ENCODE measurements around the gene CREBL2.
"Not testable (repeated sequence)": the region's sequence is repeated elsewhere in the genome, so short reads cannot be mapped to it uniquely, and the experiment has no call there.

The CREBL2 gene, protein sequence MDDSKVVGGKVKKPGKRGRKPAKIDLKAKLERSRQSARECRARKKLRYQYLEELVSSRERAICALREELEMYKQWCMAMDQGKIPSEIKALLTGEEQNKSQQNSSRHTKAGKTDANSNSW

DNA sequence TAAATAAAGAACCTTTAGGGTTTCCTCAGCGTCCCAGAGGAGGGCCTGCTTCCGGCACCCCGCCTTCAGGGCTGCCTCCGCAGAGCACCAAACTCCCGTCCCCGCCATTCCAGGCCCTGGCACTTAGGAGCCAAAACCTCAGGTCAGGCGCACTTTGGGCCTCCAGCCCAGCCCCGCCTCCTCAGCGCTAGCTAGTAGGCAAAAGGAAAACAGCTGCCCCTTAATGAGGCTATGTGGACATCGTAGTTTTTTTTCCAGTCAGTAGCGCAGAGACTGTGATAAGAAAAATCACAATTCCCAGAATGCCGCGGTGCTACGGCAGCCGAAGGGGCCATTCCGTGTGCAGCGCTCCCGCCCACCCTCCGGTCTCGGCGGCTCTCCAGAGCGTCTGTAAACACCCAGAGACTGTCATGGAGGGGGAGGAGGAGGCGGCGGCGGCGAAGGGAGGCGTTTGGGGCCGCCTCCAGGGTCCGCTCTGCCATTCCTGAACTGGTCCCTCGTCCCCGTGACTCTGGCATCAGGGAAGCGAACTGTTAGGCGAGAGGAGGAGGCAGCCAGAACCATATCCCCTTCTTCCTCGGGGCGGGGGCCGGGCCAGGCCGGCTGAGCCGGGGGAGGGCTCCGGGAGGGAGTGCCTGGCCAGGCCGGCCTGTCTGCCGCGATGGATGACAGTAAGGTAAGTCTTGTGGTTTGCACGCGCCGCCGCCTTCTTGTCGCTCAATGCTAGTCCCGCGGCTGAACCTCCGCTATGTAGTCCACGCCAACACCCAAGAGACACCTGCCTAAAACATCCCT is at the start of gene CREBL2:
CREBL2 (plus strand) TSS at position 365 of the 795 bp plus-strand sequence; CDS start at position 662, 297 bp downstream.
- Histone ChIP-seq H3K9me3 (ENCODE audit: low read depth, low read length) (no peaks in the 10 kb centered on the region), H3K9ac (ENCODE audit: insufficient read length) (peak within 1 kb of the TSS; percentile 99), H3K27ac (peak within 1 kb of the TSS; percentile 98), H3K36me3 (ENCODE audit: insufficient read depth, low read length) (no peaks in the 10 kb centered on the region), H3K4me3 (peak within 1 kb of the TSS; percentile 98)
- TF ChIP-seq EZH2 (IDR thresholded peaks at IDR 0.05), result no peak
- peak; percentile 71 for TF ChIP-seq POLR2AphosphoS5 (IDR thresholded peaks at IDR 0.05; ENCODE audit: borderline replicate concordance, low read depth, low read length)
- TF ChIP-seq FOXP2 (optimal IDR thresholded peaks at IDR 0.05; ENCODE audit: control extremely low read depth, extremely low read length, insufficient read depth), result peak; percentile 84
- DNase-seq (ENCODE audit: low read depth, low spot score), result peak; percentile 75

DNA sequence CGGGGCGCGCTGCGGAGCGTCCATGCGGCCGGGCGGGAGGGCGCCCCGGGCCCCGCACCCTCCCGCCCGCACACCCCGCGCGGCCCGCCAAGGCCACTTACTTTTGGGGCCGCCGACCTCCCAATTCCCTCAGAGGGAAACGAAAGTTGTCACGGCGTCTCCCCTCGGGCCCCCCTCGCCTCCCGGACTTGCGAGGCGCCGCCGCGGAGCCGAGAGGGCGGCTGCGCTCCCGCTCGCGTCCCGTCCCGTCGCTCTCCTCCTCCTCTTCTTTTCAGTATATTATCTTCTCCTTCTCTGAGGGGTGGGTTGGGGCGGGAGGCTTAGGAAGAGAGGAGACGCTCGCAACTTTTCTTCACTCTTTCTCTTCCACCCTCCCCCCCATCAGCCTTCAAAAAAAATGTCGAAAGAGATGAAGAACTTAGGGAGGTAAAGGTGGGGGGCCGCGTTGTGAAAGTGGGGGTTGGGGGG is 49.6 kb upstream of the CREBL2 start:
- TF ChIP-seq EZH2 (IDR thresholded peaks at IDR 0.05) (no peak), POLR2AphosphoS5 (IDR thresholded peaks at IDR 0.05; ENCODE audit: borderline replicate concordance, low read depth, low read length) (no peak), FOXP2 (optimal IDR thresholded peaks at IDR 0.05; ENCODE audit: control extremely low read depth, extremely low read length, insufficient read depth) (no peak)
- DNase-seq (ENCODE audit: low read depth, low spot score), result no peak
- Histone ChIP-seq H3K36me3 (ENCODE audit: insufficient read depth, low read length) (no peaks in the 10 kb centered on the region), H3K9ac (ENCODE audit: insufficient read length) (peak overlapping the region; percentile 98), H3K4me3 (peak overlapping the region; percentile 99), H3K9me3 (ENCODE audit: low read depth, low read length) (no peaks in the 10 kb centered on the region), H3K27ac (peak overlapping the region; percentile 79)

DNA sequence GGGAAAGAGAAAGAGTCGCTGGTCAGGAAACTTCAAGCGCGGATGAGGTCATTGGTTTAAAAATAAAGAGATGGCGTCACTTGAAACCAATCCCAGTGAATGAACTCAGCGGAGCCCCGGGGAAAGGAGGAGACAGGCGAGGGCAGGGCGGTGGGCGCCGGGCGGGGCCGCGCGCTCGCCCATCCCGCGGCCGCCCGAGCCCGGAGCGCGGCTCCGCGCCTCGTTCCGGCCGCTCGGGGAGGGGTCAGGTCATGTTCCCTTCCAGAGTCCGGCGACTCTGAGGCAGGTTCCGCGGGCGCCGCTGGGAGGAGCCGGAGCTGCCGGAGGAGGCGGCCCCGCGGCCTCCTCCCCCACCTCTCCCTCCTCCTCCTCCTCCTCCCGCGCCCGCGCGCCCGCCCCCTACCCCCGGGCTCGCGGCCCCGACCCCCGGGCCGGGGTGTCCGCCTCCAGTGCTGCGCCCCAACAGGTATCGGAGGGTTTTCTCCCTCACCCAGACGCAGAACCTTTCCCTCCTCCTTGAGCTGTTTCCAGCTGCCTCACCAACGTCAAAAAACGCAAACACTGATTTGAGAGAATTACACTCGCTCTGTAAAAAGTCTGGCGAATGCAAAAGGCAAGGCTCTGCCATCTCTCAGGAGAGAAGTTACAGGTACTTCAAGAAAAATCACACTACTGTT is 49.0 kb upstream of the CREBL2 start, which contains the start of gene DUSP16:
DUSP16 (minus strand) TSS at position 279 of the 677 bp plus-strand sequence. CDS start 41,765 bp downstream, outside the sequence.
- DNase-seq (ENCODE audit: low read depth, low spot score), result peak; percentile 76
- Histone ChIP-seq H3K27ac (peak within 1 kb of the TSS; percentile 85), H3K9ac (ENCODE audit: insufficient read length) (peak within 1 kb of the TSS; percentile 98)

DNA sequence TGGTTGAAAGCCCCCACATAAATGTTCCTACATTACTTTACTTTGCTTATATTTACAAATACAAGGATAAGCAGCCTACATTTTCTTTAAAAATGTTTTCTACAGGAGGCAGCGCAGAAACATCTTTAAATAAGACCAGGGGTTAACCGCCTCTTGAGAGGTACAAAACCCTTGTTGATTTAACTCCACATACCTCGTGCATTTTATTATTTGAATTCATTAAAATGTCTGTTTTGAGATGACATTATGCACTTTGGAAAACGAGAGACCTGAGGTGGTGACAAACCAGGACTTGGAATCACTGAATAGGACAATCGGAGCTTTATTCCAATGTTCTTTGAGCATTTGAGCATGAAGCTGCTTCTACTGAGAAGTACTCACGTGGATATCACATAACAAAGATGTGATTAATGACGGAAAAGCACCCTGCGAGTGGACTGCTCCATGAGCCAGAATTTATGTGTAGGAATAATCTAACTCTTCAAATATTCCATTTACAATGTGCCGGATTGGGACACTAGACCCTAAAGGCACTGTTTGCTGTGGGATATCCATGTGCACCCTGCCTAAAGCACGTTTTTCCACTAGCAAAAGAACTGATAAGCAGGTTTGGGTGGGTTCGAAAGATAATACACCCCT is 48.3 kb upstream of the CREBL2 start:
- no peaks in the 10 kb centered on the region for H3K36me3 ChIP-seq (ENCODE audit: insufficient read depth, low read length)
- peak overlapping the region; percentile 98 for H3K9ac ChIP-seq (ENCODE audit: insufficient read length)

More for the DNA sequence above, 49.0 kb upstream of the CREBL2 start, which contains the start of gene DUSP16:
- H3K4me3 ChIP-seq, result peak within 1 kb of the TSS; percentile 99
- H3K9me3 ChIP-seq (ENCODE audit: low read depth, low read length), result no peaks in the 10 kb centered on the region
- TF ChIP-seq FOXP2 (optimal IDR thresholded peaks at IDR 0.05; ENCODE audit: control extremely low read depth, extremely low read length, insufficient read depth), result no peak
- TF ChIP-seq POLR2AphosphoS5 (IDR thresholded peaks at IDR 0.05; ENCODE audit: borderline replicate concordance, low read depth, low read length), result no peak
- TF ChIP-seq EZH2 (IDR thresholded peaks at IDR 0.05), result no peak
- no peaks in the 10 kb centered on the region for H3K36me3 ChIP-seq (ENCODE audit: insufficient read depth, low read length)

DNA sequence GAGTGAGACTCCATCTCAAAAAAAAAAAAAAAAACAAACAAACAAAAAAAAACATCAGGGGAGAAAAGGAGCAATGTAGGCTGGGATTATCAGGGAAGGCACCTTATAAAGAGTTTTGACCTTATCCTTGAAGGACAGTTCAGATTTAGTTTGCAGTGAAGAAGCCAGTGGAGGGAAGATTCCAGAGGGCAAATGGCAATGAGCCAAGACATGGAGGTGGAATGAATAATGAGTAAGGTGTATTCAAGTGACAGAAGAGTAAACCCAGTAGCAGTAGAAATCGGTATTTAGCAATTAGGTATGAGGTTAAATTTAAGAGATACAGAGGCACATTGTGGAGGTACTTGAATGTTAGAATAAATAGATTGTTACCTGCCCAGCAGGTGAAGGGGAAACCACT is 46.8 kb upstream of the CREBL2 start:
- Histone ChIP-seq H3K9me3 (ENCODE audit: low read depth, low read length) (no peaks in the 10 kb centered on the region), H3K27ac (no peak overlapping the region), H3K4me3 (no peak overlapping the region), H3K36me3 (ENCODE audit: insufficient read depth, low read length) (no peaks in the 10 kb centered on the region), H3K9ac (ENCODE audit: insufficient read length) (no peak overlapping the region)
- TF ChIP-seq POLR2AphosphoS5 (IDR thresholded peaks at IDR 0.05; ENCODE audit: borderline replicate concordance, low read depth, low read length) (no peak), EZH2 (IDR thresholded peaks at IDR 0.05) (no peak), FOXP2 (optimal IDR thresholded peaks at IDR 0.05; ENCODE audit: control extremely low read depth, extremely low read length, insufficient read depth) (no peak)
- DNase-seq (ENCODE audit: low read depth, low spot score), result no peak

More for the DNA sequence above, 48.3 kb upstream of the CREBL2 start:
- no peak for DNase-seq (ENCODE audit: low read depth, low spot score)
- Histone ChIP-seq H3K9me3 (ENCODE audit: low read depth, low read length) (no peaks in the 10 kb centered on the region), H3K4me3 (peak overlapping the region; percentile 99), H3K27ac (peak overlapping the region; percentile 85)
- no peak for TF ChIP-seq POLR2AphosphoS5 (IDR thresholded peaks at IDR 0.05; ENCODE audit: borderline replicate concordance, low read depth, low read length)
- TF ChIP-seq EZH2 (IDR thresholded peaks at IDR 0.05), result no peak
- TF ChIP-seq FOXP2 (optimal IDR thresholded peaks at IDR 0.05; ENCODE audit: control extremely low read depth, extremely low read length, insufficient read depth), result no peak

DNA sequence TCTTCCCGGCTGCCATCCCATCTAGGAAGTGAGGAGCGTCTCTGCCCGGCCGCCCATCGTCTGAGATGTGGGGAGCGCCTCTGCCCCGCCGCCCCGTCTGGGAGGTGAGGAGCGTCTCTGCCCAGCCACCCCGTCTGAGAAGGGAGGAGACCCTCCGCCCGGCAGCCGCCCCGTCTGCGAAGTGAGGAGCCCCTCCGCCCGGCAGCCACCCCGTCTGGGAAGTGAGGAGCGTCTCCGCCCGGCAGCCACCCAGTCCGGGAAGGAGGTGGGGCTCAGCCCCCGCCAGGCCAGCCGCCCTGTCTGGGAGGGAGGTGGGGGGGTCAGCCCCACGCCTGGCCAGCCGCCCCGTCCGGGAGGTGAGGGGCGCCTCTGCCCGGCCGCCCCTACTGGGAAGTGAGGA is 45.7 kb upstream of the CREBL2 start:
- not testable (repeated sequence) for H3K9ac ChIP-seq (ENCODE audit: insufficient read length); H3K4me3 ChIP-seq; H3K36me3 ChIP-seq (ENCODE audit: insufficient read depth, low read length); H3K9me3 ChIP-seq (ENCODE audit: low read depth, low read length); H3K27ac ChIP-seq; DNase-seq (ENCODE audit: low read depth, low spot score)

DNA sequence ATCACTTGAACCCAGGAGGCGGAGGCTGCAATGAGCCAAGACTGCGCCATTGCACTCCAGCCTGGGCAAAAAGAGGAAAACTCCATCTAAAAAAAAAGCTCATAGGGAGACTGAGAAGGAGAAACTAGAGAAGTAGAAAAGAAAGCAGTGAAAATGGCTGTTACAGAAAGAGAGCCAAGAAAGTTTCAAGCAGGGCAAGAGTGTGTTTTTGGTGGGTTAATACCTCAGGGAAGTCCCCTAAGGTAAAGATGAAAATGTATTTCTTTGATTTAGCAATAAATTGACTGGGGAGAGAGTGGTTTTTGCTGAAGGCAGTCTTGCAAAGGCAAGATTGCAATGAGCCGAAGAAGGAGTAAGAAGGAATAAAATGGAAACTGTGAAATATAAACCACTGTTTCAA is 39.0 kb upstream of the CREBL2 start:
- H3K27ac ChIP-seq, result no peak overlapping the region
- no peak overlapping the region for H3K9ac ChIP-seq (ENCODE audit: insufficient read length)
- no peaks in the 10 kb centered on the region for H3K9me3 ChIP-seq (ENCODE audit: low read depth, low read length)
- TF ChIP-seq POLR2AphosphoS5 (IDR thresholded peaks at IDR 0.05; ENCODE audit: borderline replicate concordance, low read depth, low read length), result no peak
- TF ChIP-seq FOXP2 (optimal IDR thresholded peaks at IDR 0.05; ENCODE audit: control extremely low read depth, extremely low read length, insufficient read depth), result no peak
- no peak for TF ChIP-seq EZH2 (IDR thresholded peaks at IDR 0.05)
- DNase-seq (ENCODE audit: low read depth, low spot score), result no peak
- no peak overlapping the region for H3K4me3 ChIP-seq
- H3K36me3 ChIP-seq (ENCODE audit: insufficient read depth, low read length), result no peaks in the 10 kb centered on the region

DNA sequence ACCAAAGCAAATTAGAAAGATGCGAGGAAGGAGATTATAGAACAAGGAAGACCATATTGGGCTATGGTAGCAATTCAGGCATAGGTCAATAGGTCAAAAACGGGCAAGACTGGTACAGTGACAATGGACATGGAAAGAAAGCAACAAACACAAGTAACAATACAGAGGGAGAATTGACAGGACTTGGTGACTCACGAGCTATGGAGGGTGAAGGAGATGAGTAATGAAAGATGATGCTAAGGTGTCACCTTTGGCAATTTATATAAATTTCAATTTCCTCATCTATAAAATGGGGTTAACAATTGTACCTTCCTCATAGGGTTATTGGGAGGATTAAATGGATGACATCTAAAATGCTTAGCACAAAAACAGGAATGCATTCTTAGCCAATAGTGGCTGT is 33.9 kb upstream of the CREBL2 start:
- no peak overlapping the region for H3K4me3 ChIP-seq
- H3K36me3 ChIP-seq (ENCODE audit: insufficient read depth, low read length), result no peaks in the 10 kb centered on the region
- H3K9me3 ChIP-seq (ENCODE audit: low read depth, low read length), result no peaks in the 10 kb centered on the region
- no peak for DNase-seq (ENCODE audit: low read depth, low spot score)
- H3K9ac ChIP-seq (ENCODE audit: insufficient read length), result no peak overlapping the region
- TF ChIP-seq EZH2 (IDR thresholded peaks at IDR 0.05) (no peak), FOXP2 (optimal IDR thresholded peaks at IDR 0.05; ENCODE audit: control extremely low read depth, extremely low read length, insufficient read depth) (no peak), POLR2AphosphoS5 (IDR thresholded peaks at IDR 0.05; ENCODE audit: borderline replicate concordance, low read depth, low read length) (no peak)
- no peak overlapping the region for H3K27ac ChIP-seq

DNA sequence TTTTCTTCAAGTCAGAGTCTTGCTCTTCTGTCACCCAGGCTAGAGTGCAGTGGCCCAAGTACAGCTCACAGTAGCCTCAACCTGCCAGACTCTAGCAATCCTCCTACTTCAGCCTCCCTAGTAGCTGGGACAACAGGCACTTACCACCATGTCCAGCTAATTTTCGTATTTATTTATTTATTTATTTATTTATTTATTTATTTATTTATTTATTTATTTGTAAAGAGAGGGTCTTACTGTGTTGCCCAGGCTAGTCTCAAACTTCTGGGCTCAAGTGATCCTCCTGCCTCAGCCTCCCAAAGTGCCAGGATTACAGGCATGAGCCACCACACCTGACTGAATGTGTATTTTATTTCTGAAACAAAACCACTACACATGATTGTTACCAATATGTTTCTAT is 31.0 kb upstream of the CREBL2 start:
- H3K36me3 ChIP-seq (ENCODE audit: insufficient read depth, low read length); H3K27ac ChIP-seq; H3K4me3 ChIP-seq; H3K9ac ChIP-seq (ENCODE audit: insufficient read length); DNase-seq (ENCODE audit: low read depth, low spot score); H3K9me3 ChIP-seq (ENCODE audit: low read depth, low read length): not testable (repeated sequence)
